CD4-positive, alpha-beta T cell treated with Interleukin-15 for 4 hours (primary cell): Measurements from ENCODE around the gene ING3.

Experiments used
- DNase-seq: peaks from one replicate; pipeline ENCODE4 v3.0.0-alpha.2; 2020; ENCODE audit warnings: low spot score

ING3 gene

GRCh38 chr7:120950539-120951308 is at the start of gene ING3:
TSS of gene ING3 (plus strand) at chr7:120950777. CDS start at chr7:120950897, 120 bp downstream.
- DNase-seq = peak; percentile 98

GRCh38 chr7:120915314-120916105 is 35.1 kb upstream of the ING3 start:
- DNase-seq = no peak

- DNase-seq = no peak
Measured at GRCh38 chr7:120916121-120916520, 34.5 kb upstream of the ING3 start.

- no peak for DNase-seq
Measured at GRCh38 chr7:120916538-120916937, 34.0 kb upstream of the ING3 start.

GRCh38 chr7:120919466-120919865 is 31.1 kb upstream of the ING3 start:
- no peak for DNase-seq

GRCh38 chr7:120920034-120920433 is 30.5 kb upstream of the ING3 start:
- no peak for DNase-seq

GRCh38 chr7:120920591-120921274 is 29.8 kb upstream of the ING3 start:
- DNase-seq = no peak

GRCh38 chr7:120924837-120925236 is 25.7 kb upstream of the ING3 start:
- DNase-seq = no peak

- DNase-seq = no peak
Measured at GRCh38 chr7:120925392-120925791, 25.2 kb upstream of the ING3 start.

GRCh38 chr7:120926943-120927346 is 23.6 kb upstream of the ING3 start:
- DNase-seq = no peak

- no peak for DNase-seq
Measured at GRCh38 chr7:120927454-120928103, 23.0 kb upstream of the ING3 start.

GRCh38 chr7:120931243-120931642 is 19.3 kb upstream of the ING3 start:
- no peak for DNase-seq

GRCh38 chr7:120933475-120933874 is 17.1 kb upstream of the ING3 start:
- no peak for DNase-seq

GRCh38 chr7:120939345-120939744 is 11.2 kb upstream of the ING3 start:
- no peak for DNase-seq

GRCh38 chr7:120941064-120941463 is 9.5 kb upstream of the ING3 start:
- peak; percentile 8 for DNase-seq

- DNase-seq = no peak
Measured at GRCh38 chr7:120941856-120942255, 8.7 kb upstream of the ING3 start.

GRCh38 chr7:120942861-120943260 is 7.7 kb upstream of the ING3 start:
- no peak for DNase-seq

- no peak for DNase-seq
Measured at GRCh38 chr7:120944826-120945562, 5.6 kb upstream of the ING3 start.

GRCh38 chr7:120947980-120948379 is 2.6 kb upstream of the ING3 start:
- no peak for DNase-seq

GRCh38 chr7:120949393-120949911 is 1.1 kb upstream of the ING3 start:
- DNase-seq = no peak

GRCh38 chr7:120949998-120950538 is 509 bp upstream of the ING3 start:
- no peak for DNase-seq
